ENCODE results near the gene TRIM27.

DNA sequence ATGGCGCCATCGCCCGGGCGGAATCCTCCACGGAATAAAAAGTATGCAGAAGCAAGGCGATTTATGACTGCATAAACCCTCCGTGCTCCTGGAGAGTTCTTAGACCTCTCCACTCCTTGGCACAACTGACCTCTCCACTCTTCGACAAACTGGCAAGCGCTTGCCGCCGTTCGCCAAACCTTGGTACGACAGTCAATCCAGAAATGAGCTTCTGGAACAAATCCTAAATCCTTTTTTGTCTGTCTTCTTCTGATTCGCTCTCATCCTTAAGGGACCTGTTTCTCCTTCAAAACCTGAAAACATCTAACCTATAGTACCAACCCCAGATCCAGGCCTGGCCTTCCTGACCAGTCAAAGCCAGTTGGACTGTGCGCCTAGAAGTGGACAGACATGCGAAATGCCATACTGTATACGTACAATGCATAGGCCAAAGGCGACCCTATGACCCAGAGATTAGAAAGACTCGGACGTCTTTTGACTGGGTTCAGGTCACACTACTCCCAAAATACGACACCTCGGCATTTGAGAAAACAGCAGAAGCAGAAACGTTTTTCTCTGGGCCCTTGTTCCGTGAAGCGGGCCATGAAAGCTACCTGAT, 59.4 kb downstream of the TRIM27 start:
- TF ChIP-seq, protein P1, sequence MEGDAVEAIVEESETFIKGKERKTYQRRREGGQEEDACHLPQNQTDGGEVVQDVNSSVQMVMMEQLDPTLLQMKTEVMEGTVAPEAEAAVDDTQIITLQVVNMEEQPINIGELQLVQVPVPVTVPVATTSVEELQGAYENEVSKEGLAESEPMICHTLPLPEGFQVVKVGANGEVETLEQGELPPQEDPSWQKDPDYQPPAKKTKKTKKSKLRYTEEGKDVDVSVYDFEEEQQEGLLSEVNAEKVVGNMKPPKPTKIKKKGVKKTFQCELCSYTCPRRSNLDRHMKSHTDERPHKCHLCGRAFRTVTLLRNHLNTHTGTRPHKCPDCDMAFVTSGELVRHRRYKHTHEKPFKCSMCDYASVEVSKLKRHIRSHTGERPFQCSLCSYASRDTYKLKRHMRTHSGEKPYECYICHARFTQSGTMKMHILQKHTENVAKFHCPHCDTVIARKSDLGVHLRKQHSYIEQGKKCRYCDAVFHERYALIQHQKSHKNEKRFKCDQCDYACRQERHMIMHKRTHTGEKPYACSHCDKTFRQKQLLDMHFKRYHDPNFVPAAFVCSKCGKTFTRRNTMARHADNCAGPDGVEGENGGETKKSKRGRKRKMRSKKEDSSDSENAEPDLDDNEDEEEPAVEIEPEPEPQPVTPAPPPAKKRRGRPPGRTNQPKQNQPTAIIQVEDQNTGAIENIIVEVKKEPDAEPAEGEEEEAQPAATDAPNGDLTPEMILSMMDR (IDR thresholded peaks at IDR 0.05): no peak
- no peak for TF ChIP-seq POLR2A (IDR thresholded peaks at IDR 0.05)

All from ovary (tissue), 3 donors.